ENCODE data around the gene NARS2. TPM values are rescaled to one million over a fixed set of nuclear protein-coding genes. Genes with fewer than 3 reads are reported as not detected.

The NARS2 gene
- total and polyA plus RNA-seq, 10 of the 15 experiments (the other 5 are each of a cell fraction or from before 2014, with no cell fraction given) = 22.2 to 45.3 (median 36.3) TPM

DNA sequence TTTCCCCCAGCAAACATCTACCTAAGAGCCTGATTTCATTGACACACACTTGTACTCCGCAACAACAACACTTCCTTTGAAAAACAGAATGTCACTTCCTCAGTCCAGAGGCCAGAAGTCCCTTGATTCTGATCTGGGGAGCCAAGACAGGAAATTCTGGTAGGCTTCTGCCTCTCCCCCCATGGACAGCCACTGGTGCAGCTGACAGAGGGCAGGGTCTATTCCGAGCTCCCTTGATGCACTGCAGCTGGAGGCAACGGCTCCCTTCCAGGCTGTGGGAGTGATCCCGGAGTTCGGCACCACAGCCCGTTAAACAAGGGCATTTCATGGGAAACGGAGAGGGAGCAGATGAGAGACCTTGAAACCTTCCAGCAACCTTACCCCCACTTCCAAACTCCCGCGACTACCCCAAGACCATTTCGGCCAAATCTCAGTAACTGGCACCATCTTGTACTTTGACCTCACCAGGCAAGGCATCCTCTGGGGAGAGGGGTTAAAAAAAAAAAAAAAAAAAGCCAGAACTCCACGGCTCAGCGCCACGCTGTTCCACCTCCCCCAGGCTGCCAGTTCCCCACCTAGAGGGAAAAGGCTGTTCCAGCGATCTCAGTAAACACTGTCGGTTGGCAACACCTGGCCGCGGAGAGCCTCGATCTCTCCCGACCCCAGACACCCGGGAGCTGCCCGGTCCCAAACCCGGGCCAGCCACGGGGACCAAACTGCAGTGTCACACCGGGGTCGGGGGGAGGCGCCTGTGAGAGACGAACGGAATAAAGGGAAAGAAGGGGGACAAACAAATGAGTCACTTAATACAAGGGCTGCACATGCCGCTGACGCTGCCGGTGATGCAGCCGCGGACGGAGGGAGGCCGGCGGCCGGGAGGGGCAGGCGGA lies 158.1 kb downstream of the NARS2 start:
- in situ Hi-C loops (cut with MboI) (loop anchor here (5.0 kb wide), 1 partner anchor 146 kb away; no protein-coding TSS in a partner anchor), intact Hi-C loops (cut with micrococcal nuclease; ENCODE audit: unreplicated experiment) (loop anchor here (1.0 to 5.0 kb wide), 4 partner anchors 16 to 188 kb away; no protein-coding TSS in a partner anchor)
- no peaks in the 10 kb centered on the region for H3K27me3 ChIP-seq (replicated peaks in 1 of 2; ENCODE audit: control insufficient read depth in 2 of 2, insufficient read depth in 2 of 2, low read length in 1 of 2)
- POLR2A ChIA-PET = interaction anchor here (0.6 to 2.9 kb wide), 6 partner anchors 59 to 337 kb away, joined by 3 to 15 read pairs (median 4); partner anchors contain the start of gene NDUFC2
- RAD21 ChIA-PET (ENCODE audit: unreplicated experiment) = interaction anchor here (0.6 to 5.7 kb wide), 14 partner anchors 9 to 189 kb away, joined by 3 to 137 read pairs (median 6); partner anchors contain the start of gene NARS2
- peak overlapping the region; percentile 95 for H3K4me2 ChIP-seq (ENCODE audit: control insufficient read depth, insufficient read depth)
- H2AFZ ChIP-seq (ENCODE audit: control insufficient read depth, low read depth, low read length) = peak overlapping the region; percentile 59
- no peaks in the 10 kb centered on the region for H3K9me3 ChIP-seq (replicated peaks; ENCODE audit: control insufficient read depth, insufficient read depth, low read length)
- SMC1A ChIA-PET (ENCODE audit: uncharacterized antibody, unreplicated experiment) = interaction anchor here (0.6 to 7.1 kb wide), 14 partner anchors 9 to 234 kb away, joined by 3 to 108 read pairs (median 7); partner anchors contain the start of gene NARS2
- H3K9ac ChIP-seq (ENCODE audit: control insufficient read depth, insufficient read depth, low read length) = peak overlapping the region; percentile 64
- peaks cover 22% of the 10 kb centered on the region for H3K4me1 ChIP-seq (ENCODE audit: control insufficient read depth, insufficient read depth, low read length)
- peak overlapping the region; percentile 74 for H3K4me3 ChIP-seq
- CTCF ChIA-PET = interaction anchor here (0.6 to 11.9 kb wide), 23 partner anchors 8 to 197 kb away, joined by 3 to 280 read pairs (median 6); partner anchors contain the start of gene NARS2
- 2% methylated on average over 38 of the region's 38 CpGs for WGBS (ENCODE audit: insufficient coverage, insufficient replicate concordance, low lambda C conversion rate, missing lambda C conversion rate)
- peak; percentile 63 for ATAC-seq
- no peaks in the 10 kb centered on the region for H3K79me2 ChIP-seq (ENCODE audit: control insufficient read depth, insufficient read depth, low read length)
- BruUV-seq (replicated peaks) = TSS peak; percentile 55
- H4K20me1 ChIP-seq (ENCODE audit: control insufficient read depth, insufficient read depth) = no peaks in the 10 kb centered on the region
- peak overlapping the region; percentile 56 for H3K27ac ChIP-seq (ENCODE audit: control insufficient read depth, insufficient read depth)
- no peaks in the 10 kb centered on the region for H3K36me3 ChIP-seq (ENCODE audit: control insufficient read depth in 2 of 2, insufficient read depth in 2 of 2, low read length in 1 of 2)
- FAIRE-seq = no peak
- DNase-seq (ENCODE audit: low read depth, low spot score) = no peak
- peak; percentile 84; the same call in 1 of the 2 replicates for TF ChIP-seq CBX5 (IDR thresholded peaks at IDR 0.05; ENCODE audit: low read depth)
- peak; percentile 52 for TF ChIP-seq EED (IDR thresholded peaks at IDR 0.05; ENCODE audit: low read depth)
- 0 out of 2 replicates have a peak, but pooled peaks have one; percentile 5 for TF ChIP-seq RUNX3 (IDR thresholded peaks at IDR 0.05; ENCODE audit: low read length)
- TF ChIP-seq, protein P1, sequence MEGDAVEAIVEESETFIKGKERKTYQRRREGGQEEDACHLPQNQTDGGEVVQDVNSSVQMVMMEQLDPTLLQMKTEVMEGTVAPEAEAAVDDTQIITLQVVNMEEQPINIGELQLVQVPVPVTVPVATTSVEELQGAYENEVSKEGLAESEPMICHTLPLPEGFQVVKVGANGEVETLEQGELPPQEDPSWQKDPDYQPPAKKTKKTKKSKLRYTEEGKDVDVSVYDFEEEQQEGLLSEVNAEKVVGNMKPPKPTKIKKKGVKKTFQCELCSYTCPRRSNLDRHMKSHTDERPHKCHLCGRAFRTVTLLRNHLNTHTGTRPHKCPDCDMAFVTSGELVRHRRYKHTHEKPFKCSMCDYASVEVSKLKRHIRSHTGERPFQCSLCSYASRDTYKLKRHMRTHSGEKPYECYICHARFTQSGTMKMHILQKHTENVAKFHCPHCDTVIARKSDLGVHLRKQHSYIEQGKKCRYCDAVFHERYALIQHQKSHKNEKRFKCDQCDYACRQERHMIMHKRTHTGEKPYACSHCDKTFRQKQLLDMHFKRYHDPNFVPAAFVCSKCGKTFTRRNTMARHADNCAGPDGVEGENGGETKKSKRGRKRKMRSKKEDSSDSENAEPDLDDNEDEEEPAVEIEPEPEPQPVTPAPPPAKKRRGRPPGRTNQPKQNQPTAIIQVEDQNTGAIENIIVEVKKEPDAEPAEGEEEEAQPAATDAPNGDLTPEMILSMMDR (IDR thresholded peaks at IDR 0.05 in 2 of 3, conservative IDR thresholded peaks at IDR 0.05 in 1 of 3; ENCODE audit: control insufficient read depth in 2 of 3, extremely low read depth in 1 of 3, insufficient read depth in 1 of 3, low read depth in 3 of 3, low read length in 3 of 3) = peak; percentile 72 to 75 (median 72)
- TF ChIP-seq NBN (IDR thresholded peaks at IDR 0.05) = peak; percentile 62; the same call in 1 of the 2 replicates
- TF ChIP-seq MEF2A (IDR thresholded peaks at IDR 0.05; ENCODE audit: insufficient read depth, low read depth, low read length) = 0 out of 2 replicates have a peak, but pooled peaks have one; percentile 9
- TF ChIP-seq, protein P2, sequence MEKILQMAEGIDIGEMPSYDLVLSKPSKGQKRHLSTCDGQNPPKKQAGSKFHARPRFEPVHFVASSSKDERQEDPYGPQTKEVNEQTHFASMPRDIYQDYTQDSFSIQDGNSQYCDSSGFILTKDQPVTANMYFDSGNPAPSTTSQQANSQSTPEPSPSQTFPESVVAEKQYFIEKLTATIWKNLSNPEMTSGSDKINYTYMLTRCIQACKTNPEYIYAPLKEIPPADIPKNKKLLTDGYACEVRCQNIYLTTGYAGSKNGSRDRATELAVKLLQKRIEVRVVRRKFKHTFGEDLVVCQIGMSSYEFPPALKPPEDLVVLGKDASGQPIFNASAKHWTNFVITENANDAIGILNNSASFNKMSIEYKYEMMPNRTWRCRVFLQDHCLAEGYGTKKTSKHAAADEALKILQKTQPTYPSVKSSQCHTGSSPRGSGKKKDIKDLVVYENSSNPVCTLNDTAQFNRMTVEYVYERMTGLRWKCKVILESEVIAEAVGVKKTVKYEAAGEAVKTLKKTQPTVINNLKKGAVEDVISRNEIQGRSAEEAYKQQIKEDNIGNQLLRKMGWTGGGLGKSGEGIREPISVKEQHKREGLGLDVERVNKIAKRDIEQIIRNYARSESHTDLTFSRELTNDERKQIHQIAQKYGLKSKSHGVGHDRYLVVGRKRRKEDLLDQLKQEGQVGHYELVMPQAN (conservative IDR thresholded peaks at IDR 0.05) = 0 out of 2 replicates have a peak, but pooled peaks have one; percentile 44
- TF ChIP-seq CREB1 (IDR thresholded peaks at IDR 0.05; ENCODE audit: low read depth) = peak; percentile 66; the same call in 1 of the 2 replicates
- 0 out of 4 replicates have a peak, but pooled peaks of 1 of the 2 experiments have one; percentile 2 for TF ChIP-seq SRF (IDR thresholded peaks at IDR 0.05; ENCODE audit: low read depth in 2 of 2, low read length in 2 of 2)
- TF ChIP-seq HDGF (IDR thresholded peaks at IDR 0.05) = no peak
- no peak for TF ChIP-seq SUPT20H (IDR thresholded peaks at IDR 0.05; ENCODE audit: borderline replicate concordance, control insufficient read depth, low read depth, low read length)
- TF ChIP-seq CBFB (IDR thresholded peaks at IDR 0.05; ENCODE audit: low read depth) = 0 out of 2 replicates have a peak, but pooled peaks have one; percentile 23
- TF ChIP-seq ZNF384 (IDR thresholded peaks at IDR 0.05; ENCODE audit: borderline replicate concordance, low read depth, low read length) = peak; percentile 87
- TF ChIP-seq, protein P3, sequence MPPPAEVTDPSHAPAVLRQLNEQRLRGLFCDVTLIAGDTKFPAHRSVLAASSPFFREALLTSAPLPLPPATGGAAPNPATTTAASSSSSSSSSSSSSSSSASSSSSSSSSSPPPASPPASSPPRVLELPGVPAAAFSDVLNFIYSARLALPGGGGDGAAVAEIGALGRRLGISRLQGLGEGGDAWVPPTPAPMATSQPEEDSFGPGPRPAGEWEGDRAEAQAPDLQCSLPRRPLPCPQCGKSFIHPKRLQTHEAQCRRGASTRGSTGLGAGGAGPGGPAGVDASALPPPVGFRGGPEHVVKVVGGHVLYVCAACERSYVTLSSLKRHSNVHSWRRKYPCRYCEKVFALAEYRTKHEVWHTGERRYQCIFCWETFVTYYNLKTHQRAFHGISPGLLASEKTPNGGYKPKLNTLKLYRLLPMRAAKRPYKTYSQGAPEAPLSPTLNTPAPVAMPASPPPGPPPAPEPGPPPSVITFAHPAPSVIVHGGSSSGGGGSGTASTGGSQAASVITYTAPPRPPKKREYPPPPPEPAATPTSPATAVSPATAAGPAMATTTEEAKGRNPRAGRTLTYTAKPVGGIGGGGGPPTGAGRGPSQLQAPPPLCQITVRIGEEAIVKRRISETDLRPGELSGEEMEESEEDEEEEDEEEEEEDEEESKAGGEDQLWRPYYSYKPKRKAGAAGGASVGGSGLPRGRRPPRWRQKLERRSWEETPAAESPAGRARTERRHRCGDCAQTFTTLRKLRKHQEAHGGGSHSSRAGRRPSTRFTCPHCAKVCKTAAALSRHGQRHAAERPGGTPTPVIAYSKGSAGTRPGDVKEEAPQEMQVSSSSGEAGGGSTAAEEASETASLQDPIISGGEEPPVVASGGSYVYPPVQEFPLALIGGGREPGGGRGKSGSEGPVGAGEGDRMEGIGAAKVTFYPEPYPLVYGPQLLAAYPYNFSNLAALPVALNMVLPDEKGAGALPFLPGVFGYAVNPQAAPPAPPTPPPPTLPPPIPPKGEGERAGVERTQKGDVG (CRISPR knock-in tag; IDR thresholded peaks at IDR 0.05) = no peak
